ENCODE results near the gene NUF2. TPM values are rescaled to one million over a fixed set of nuclear protein-coding genes. Genes with fewer than 3 reads are reported as not detected.

NUF2 gene
- total and polyA plus RNA-seq, 2 donors (not counting 3 experiments of a cell fraction or from before 2014, with no cell fraction given): 14.3 to 38.6 TPM

DNA sequence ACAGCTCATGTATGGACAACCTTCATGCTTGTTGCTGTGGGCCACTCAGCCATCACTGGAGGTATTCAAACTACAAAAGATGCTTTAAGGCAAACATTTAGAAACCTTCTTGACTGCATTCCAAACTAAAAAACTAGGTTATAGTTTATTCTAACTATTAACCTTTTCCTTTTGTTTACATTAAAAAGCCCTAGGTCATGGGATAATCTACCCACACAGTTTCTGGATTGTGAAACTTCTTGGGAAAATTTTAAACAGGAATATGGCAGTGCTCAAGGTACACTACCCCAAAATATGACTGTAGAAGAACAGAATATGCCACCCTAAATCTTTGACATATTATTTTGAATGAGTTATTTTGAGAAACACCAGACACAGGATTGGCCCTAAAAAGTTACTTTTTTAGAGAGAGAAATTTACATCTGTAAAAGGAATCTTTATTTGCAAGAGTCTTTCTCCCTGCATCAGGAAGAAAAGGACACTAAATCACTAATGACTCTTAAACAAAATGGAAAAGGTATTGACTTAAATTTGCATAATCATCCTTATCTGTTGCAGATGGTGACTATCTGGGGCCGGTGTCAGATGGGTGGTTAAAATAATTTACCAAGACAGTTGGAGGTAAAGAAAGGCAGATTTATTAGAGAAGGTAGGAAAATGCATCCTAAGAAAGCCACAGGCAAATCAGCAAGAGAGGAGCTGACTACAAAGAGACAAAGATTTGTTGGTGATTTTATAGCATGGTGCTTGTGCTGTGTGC, 25.1 kb upstream of the NUF2 start:
- dilution Hi-C loops (cut with MboI; ENCODE audit: extremely low pct_ligation_motif_present, low sequenced_read_pairs) (no loop called here), intact Hi-C loops (cut with micrococcal nuclease) (no loop called here)
- no peak for TF ChIP-seq POLR2AphosphoS5 (IDR thresholded peaks at IDR 0.05; ENCODE audit: insufficient read depth, low read depth, low read length)
- no peak for TF ChIP-seq GATA2 (IDR thresholded peaks at IDR 0.05; ENCODE audit: insufficient read depth, insufficient read length, low read depth, low read length)
- no peak for TF ChIP-seq EZH2 (IDR thresholded peaks at IDR 0.05; ENCODE audit: borderline replicate concordance, low read depth, low read length, severe bottlenecking)
- TF ChIP-seq CTCF (IDR thresholded peaks at IDR 0.05; ENCODE audit: extremely low read depth in 1 of 2, insufficient read depth in 1 of 2, low read depth in 1 of 2, low read length in 2 of 2): no peak
- no peak for TF ChIP-seq JUN (IDR thresholded peaks at IDR 0.05; ENCODE audit: borderline replicate concordance, insufficient read depth, insufficient read length, low read depth)
- no peak for TF ChIP-seq FOS (IDR thresholded peaks at IDR 0.05; ENCODE audit: borderline replicate concordance, insufficient read depth, low read length)
- TF ChIP-seq, protein P1, sequence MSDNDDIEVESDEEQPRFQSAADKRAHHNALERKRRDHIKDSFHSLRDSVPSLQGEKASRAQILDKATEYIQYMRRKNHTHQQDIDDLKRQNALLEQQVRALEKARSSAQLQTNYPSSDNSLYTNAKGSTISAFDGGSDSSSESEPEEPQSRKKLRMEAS (IDR thresholded peaks at IDR 0.05; ENCODE audit: insufficient read depth, insufficient read length): no peak
- no TSS peak for BruUV-seq (replicated peaks)
- ChIA-PET CTCF (interaction anchor here (0.9 to 1.7 kb wide), 2 partner anchors 10 to 448 kb away, joined by 3 to 4 read pairs; no protein-coding TSS in a partner anchor), POLR2A (no interaction called here)
- DNase-seq (ENCODE audit: low read depth, low spot score) (no peak), FAIRE-seq (no peak)
- no peaks in the 10 kb centered on the region for H3K9me3 ChIP-seq (replicated peaks; ENCODE audit: control insufficient read depth, insufficient read depth, low read length)
- no peak overlapping the region for H3K9ac ChIP-seq (replicated peaks; ENCODE audit: extremely low read depth, insufficient read depth, low read length)
- H3K9me1 ChIP-seq (replicated peaks; ENCODE audit: control insufficient read depth, extremely low read depth, insufficient read depth, low read length): peaks cover 3% of the 10 kb centered on the region
- H2AFZ ChIP-seq (ENCODE audit: low read depth, low read length): no peak overlapping the region
- no peaks in the 10 kb centered on the region for H3K27me3 ChIP-seq (ENCODE audit: control insufficient read depth in 2 of 2, insufficient read depth in 2 of 2, low read length in 2 of 2)
- no peaks in the 10 kb centered on the region for H3K4me1 ChIP-seq (ENCODE audit: control insufficient read depth, extremely low read depth, insufficient read depth, low read length)
- H3K79me2 ChIP-seq (ENCODE audit: control insufficient read depth, insufficient read depth, low read length): no peaks in the 10 kb centered on the region
- H3K36me3 ChIP-seq (ENCODE audit: control insufficient read depth in 2 of 2, extremely low read depth in 1 of 2, insufficient read depth in 2 of 2, low read length in 2 of 2): no peaks in the 10 kb centered on the region
- no peaks in the 10 kb centered on the region for H4K20me1 ChIP-seq (replicated peaks; ENCODE audit: control insufficient read depth, extremely low read depth, insufficient read depth, low read length)
- no peak overlapping the region for H3K4me3 ChIP-seq (replicated peaks in 1 of 3; ENCODE audit: insufficient read depth in 1 of 3, low read depth in 1 of 3, low read length in 3 of 3)
- H3K4me2 ChIP-seq (ENCODE audit: insufficient read depth, low read length): no peak overlapping the region
- no peak overlapping the region for H3K27ac ChIP-seq (ENCODE audit: insufficient read depth, low read depth, low read length)
